AG04449 (cell line): ENCODE measurements around the gene IL22RA2.

Source experiments
- CTCF ChIA-PET: fragments of 350-600 bp; formaldehyde crosslinking; extraction: SDS; loops from one replicate; lab custom pipeline; 2021; ENCODE audit warnings: antibody characterized with exemption; lab: Yijun Ruan, JAX
- POLR2A ChIA-PET: fragments of 400-600, 350-600 bp; formaldehyde crosslinking; extraction: SDS; loops from one replicate; lab custom pipeline; 2020; ENCODE audit warnings: antibody characterized with exemption, inconsistent platforms; lab: Yijun Ruan, JAX
- DNase-seq: peaks from one replicate; pipeline ENCODE4 v3.0.0-alpha.2; 2010; ENCODE audit warnings: low read depth, low spot score
- H3K4me3 ChIP-seq: 2 replicates; pipeline ENCODE4 v1.5.1; 2011; ENCODE audit warnings: low read depth, mild to moderate bottlenecking, control low read depth, low read length
- TF ChIP-seq, protein P1 (sequence below): IDR thresholded peaks from one replicate; pipeline ENCODE4 v1.5.1; 2011; ENCODE audit warnings: mild to moderate bottlenecking, moderate library complexity, low read length, control low read depth, inconsistent platforms; ENCODE audit not compliant: insufficient read depth; ENCODE audit errors: missing control alignments

The IL22RA2 gene

DNA sequence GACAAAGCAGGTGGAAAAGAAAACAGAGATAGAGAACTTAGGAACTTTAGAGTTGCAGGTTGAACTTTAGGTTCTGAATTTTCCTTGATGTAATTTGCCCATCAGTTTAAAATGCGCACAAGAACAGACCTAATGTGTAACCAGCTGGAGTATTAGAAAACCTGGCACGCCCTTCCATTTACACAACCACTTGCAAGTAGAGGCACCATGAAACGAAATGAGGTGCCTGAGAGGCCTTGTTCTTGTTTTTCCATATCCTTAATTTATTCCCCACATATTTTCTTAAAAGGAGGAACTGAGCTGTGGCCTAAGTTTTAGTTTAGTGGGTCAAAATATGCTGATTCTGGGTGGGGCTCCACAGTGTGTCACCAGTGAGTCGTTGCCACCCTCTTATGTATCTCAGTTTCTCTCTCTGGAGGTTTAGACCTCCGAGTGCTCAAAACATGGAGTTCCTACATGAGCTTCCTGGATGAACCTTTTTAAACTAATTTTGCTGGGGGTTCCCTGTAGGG, 17.2 kb upstream of the IL22RA2 start:
- POLR2A ChIA-PET: no interaction called here
- no peak overlapping the region for H3K4me3 ChIP-seq
- CTCF ChIA-PET: no interaction called here
- no peak for DNase-seq
- TF ChIP-seq, protein P1, sequence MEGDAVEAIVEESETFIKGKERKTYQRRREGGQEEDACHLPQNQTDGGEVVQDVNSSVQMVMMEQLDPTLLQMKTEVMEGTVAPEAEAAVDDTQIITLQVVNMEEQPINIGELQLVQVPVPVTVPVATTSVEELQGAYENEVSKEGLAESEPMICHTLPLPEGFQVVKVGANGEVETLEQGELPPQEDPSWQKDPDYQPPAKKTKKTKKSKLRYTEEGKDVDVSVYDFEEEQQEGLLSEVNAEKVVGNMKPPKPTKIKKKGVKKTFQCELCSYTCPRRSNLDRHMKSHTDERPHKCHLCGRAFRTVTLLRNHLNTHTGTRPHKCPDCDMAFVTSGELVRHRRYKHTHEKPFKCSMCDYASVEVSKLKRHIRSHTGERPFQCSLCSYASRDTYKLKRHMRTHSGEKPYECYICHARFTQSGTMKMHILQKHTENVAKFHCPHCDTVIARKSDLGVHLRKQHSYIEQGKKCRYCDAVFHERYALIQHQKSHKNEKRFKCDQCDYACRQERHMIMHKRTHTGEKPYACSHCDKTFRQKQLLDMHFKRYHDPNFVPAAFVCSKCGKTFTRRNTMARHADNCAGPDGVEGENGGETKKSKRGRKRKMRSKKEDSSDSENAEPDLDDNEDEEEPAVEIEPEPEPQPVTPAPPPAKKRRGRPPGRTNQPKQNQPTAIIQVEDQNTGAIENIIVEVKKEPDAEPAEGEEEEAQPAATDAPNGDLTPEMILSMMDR: no peak

- DNase-seq: no peak
- CTCF ChIA-PET: no interaction called here
- POLR2A ChIA-PET: no interaction called here
- TF ChIP-seq, protein P1: no peak
- no peak overlapping the region for H3K4me3 ChIP-seq
Observed at GRCh38 chr6:137188855-137189254, 15.4 kb upstream of the IL22RA2 start.

DNA sequence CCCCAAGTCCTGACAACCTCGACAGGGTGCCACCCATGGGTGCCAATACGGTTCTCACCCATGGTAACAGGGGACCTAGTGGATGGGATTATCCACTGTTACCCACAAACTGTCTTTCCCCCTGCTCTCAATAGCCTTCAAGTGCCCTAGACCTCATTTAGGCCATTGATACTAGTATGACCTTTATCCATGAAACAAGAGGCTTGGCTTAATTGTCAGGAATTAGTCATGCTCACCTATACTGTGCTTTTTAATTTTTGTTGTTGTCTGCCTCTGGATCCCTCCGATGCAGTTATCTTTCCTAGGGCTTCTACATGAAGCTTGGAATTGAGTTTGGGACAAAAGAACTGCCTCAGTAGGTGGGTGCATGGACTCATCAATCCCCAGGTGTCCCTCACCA, 11.8 kb upstream of the IL22RA2 start:
- POLR2A ChIA-PET: no interaction called here
- CTCF ChIA-PET: no interaction called here
- H3K4me3 ChIP-seq: no peak overlapping the region
- TF ChIP-seq, protein P1: no peak
- no peak for DNase-seq

DNA sequence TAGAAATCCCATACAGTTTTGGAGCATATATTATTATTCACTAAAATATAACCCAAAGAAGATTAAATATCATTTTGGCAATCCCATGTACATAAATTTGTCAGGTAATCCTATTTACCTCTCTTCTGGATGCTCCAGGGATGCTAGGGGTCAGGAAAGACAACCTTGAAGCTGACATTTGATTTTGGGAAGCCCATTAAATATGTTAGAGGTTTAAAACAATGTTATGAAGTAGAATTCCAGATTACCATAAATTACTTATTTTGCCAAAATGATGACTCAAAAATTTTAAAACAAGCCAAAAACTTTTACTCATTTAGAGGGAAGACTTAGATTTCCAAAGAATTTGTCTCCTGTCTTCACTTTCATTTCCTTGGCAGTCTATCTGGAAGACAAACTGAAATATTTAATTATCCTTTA, 9.2 kb upstream of the IL22RA2 start:
- CTCF ChIA-PET: no interaction called here
- no peak for DNase-seq
- POLR2A ChIA-PET: no interaction called here
- TF ChIP-seq, protein P1: no peak
- H3K4me3 ChIP-seq: no peak overlapping the region

DNA sequence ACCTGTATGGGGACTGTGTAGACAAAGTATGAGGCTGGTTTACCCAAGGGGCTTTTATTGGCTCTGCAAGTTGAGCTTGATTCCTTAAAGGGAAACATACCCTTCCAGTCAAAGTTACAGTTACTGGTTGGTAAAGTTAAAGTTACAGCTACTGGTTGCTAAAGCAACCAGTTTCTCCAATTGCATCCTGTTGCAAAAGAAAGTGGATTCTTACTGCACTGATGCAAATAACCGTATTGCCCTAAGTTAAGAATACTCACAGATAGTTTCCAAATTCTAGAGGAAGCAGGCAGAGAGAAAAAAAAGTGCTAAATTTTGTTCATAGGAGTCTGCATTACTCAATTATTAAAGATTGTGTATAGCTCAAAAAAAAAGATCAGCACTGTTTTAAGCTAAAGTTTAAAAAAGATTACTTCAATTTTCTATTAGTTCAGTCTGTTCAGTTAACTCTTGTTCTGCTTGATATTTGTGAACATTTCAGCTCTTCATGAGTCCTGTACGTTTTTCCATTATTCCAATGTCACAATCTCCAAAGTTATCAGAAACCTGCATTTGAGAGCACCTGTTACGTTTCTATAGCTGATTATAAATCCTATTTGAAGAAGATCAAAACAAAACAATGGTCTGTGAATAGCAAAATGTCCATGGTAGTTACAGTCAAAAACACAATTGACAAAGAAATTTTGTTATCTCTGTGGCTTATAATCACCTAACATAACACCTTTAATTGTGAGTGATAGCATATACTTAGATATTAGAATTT, 8.6 kb upstream of the IL22RA2 start:
- ChIA-PET POLR2A (no interaction called here), CTCF (no interaction called here)

GRCh38 chr6:137177611-137178010, 4.2 kb upstream of the IL22RA2 start:
- POLR2A ChIA-PET: no interaction called here
- TF ChIP-seq, protein P1: no peak
- DNase-seq: no peak
- H3K4me3 ChIP-seq: no peak overlapping the region
- CTCF ChIA-PET: interaction anchor here (2.6 kb wide), 1 partner anchor 11 kb away, joined by 7 read pairs; no protein-coding TSS in a partner anchor

More for the DNA sequence above, 8.6 kb upstream of the IL22RA2 start:
- DNase-seq: no peak
- no peak overlapping the region for H3K4me3 ChIP-seq
- TF ChIP-seq, protein P1: no peak
